Transverse colon (tissue), 4 donors: ENCODE results near the gene SSC5D.

Experiments
- CTCF ChIP-seq, 5 experiments: fragments of 200-600 bp in 3 of 5; fragments of 450-650 bp in 2 of 5; sonication (generic) in 3 of 5; IDR thresholded peaks; 1 replicate in 2 of 5; 2 replicates in 3 of 5; pipeline ENCODE4 v1.5.1; 2016 to 2017; ENCODE audit warnings: antibody characterized with exemption in 5 of 5, inconsistent platforms in 3 of 5, mild to moderate bottlenecking in 2 of 5, moderate library complexity in 1 of 5
- EP300 ChIP-seq: sonication (generic); formaldehyde crosslinking; IDR thresholded peaks from one replicate; pipeline ENCODE4 v1.6.1; 2017; ENCODE audit warnings: antibody characterized with exemption, low read depth
- POLR2A ChIP-seq: fragments of 450-650 bp; IDR thresholded peaks from one replicate; pipeline ENCODE4 v1.6.1; 2016; ENCODE audit warnings: antibody characterized with exemption, mild to moderate bottlenecking, moderate library complexity
- POLR2AphosphoS5 ChIP-seq, 3 donors: sonication (generic); formaldehyde crosslinking; IDR thresholded peaks; one replicate each; pipeline ENCODE4 v1.6.1; 2016; ENCODE audit warnings: antibody characterized with exemption in 3 of 3

GRCh38 chr19:55559684-55560083 lies 71.4 kb downstream of the SSC5D start:
- TF ChIP-seq CTCF (IDR thresholded peaks at IDR 0.05) = no peak
- no peak for TF ChIP-seq POLR2A
- TF ChIP-seq EP300 = no peak
- no peak for TF ChIP-seq POLR2AphosphoS5 (IDR thresholded peaks at IDR 0.05)
